ENCODE data around the gene ZNF554.

GRCh38 chr19:2863816-2864215 lies 44.1 kb downstream of the ZNF554 start:
- TF ChIP-seq CTCF (IDR thresholded peaks at IDR 0.05 in 4 of 5, conservative IDR thresholded peaks at IDR 0.05 in 1 of 5), result no peak
- TF ChIP-seq POLR2A (IDR thresholded peaks at IDR 0.05), result no peak
